RCC 7860 (cell line): ENCODE data around the gene GPC3.
"Not testable (repeated sequence)": the region's sequence is repeated elsewhere in the genome, so short reads cannot be mapped to it uniquely, and the experiment has no call there.

Experiments used
- DNase-seq: peaks from one replicate; pipeline ENCODE4 v3.0.0-alpha.2; 2015; ENCODE audit warnings: low spot score
- FAIRE-seq: peaks from 2 replicates; lab custom pipeline; 2012; peaks lifted over from hg19 to GRCh38; lab: Jason Lieb, UNC

GPC3 gene

GRCh38 chrX:133985164-133985966 lies at the start of gene GPC3:
TSS of gene GPC3 (minus strand) at chrX:133985594.
- no peak for DNase-seq
- no peak for FAIRE-seq

- DNase-seq (no peak), FAIRE-seq (no peak)
Observed at GRCh38 chrX:134032441-134032840, 47.0 kb upstream of the GPC3 start.

GRCh38 chrX:134026565-134027311 lies 41.3 kb upstream of the GPC3 start:
- FAIRE-seq = no peak

GRCh38 chrX:134025986-134026545 lies 40.7 kb upstream of the GPC3 start:
- FAIRE-seq (no peak), DNase-seq (no peak)

More at GRCh38 chrX:134026565-134027311, 41.3 kb upstream of the GPC3 start:
- no peak for DNase-seq

- FAIRE-seq (no peak), DNase-seq (no peak)
Observed at GRCh38 chrX:134024686-134025377, 39.4 kb upstream of the GPC3 start.

GRCh38 chrX:134023851-134024281 lies 38.5 kb upstream of the GPC3 start:
- FAIRE-seq = no peak
- no peak for DNase-seq

GRCh38 chrX:134020910-134021309 lies 35.5 kb upstream of the GPC3 start:
- DNase-seq (no peak), FAIRE-seq (no peak)

- FAIRE-seq = no peak
- no peak for DNase-seq
Observed at GRCh38 chrX:134019567-134020206, 34.3 kb upstream of the GPC3 start.

- not testable (repeated sequence) for FAIRE-seq, DNase-seq
Observed at GRCh38 chrX:134016309-134016708, 30.9 kb upstream of the GPC3 start.

- not testable (repeated sequence) for DNase-seq, FAIRE-seq
Observed at GRCh38 chrX:134015510-134015909, 30.1 kb upstream of the GPC3 start.

GRCh38 chrX:134013524-134013923 lies 28.1 kb upstream of the GPC3 start:
- no peak for FAIRE-seq

GRCh38 chrX:134013092-134013497 lies 27.7 kb upstream of the GPC3 start:
- DNase-seq (no peak), FAIRE-seq (no peak)

More at GRCh38 chrX:134013524-134013923, 28.1 kb upstream of the GPC3 start:
- no peak for DNase-seq

GRCh38 chrX:134010690-134011089 lies 25.3 kb upstream of the GPC3 start:
- DNase-seq (no peak), FAIRE-seq (no peak)

GRCh38 chrX:134007716-134008115 lies 22.3 kb upstream of the GPC3 start:
- no peak for DNase-seq
- no peak for FAIRE-seq

GRCh38 chrX:134006484-134007161 lies 21.2 kb upstream of the GPC3 start:
- DNase-seq (no peak), FAIRE-seq (no peak)

- FAIRE-seq (no peak), DNase-seq (no peak)
Observed at GRCh38 chrX:134004084-134004483, 18.7 kb upstream of the GPC3 start.

- no peak for FAIRE-seq
- DNase-seq = no peak
Observed at GRCh38 chrX:134002921-134003615, 17.7 kb upstream of the GPC3 start.

- DNase-seq (no peak), FAIRE-seq (no peak)
Observed at GRCh38 chrX:134000260-134001245, 15.2 kb upstream of the GPC3 start.
